Progenitor cell of endocrine pancreas (in vitro differentiated cells): ENCODE data around the gene DNAJC5G. TPM values are rescaled to one million over a fixed set of nuclear protein-coding genes. Genes with fewer than 3 reads are reported as not detected.

ENCODE experiments used
- DNase-seq: peaks from one replicate; pipeline ENCODE4 v3.0.0; 2021; ENCODE audit warnings: low spot score; ENCODE audit not compliant: unreplicated experiment
- H3K27ac Mint-ChIP-seq: 2 replicates; pipeline ENCODE4 v1.8.0; 2021; ENCODE audit warnings: mild to moderate bottlenecking, moderate library complexity, mixed read lengths
- H3K27me3 Mint-ChIP-seq: 2 replicates; pipeline ENCODE4 v1.8.0; 2021; ENCODE audit warnings: mixed read lengths
- H3K36me3 Mint-ChIP-seq: 2 replicates; pipeline ENCODE4 v1.8.0; 2022; ENCODE audit warnings: mixed read lengths; ENCODE audit not compliant: insufficient read depth
- H3K4me1 Mint-ChIP-seq: 2 replicates; pipeline ENCODE4 v1.8.0; 2021; ENCODE audit warnings: low read depth, mixed read lengths
- H3K4me3 Mint-ChIP-seq: 2 replicates; pipeline ENCODE4 v1.8.0; 2021; ENCODE audit warnings: low read depth, mild to moderate bottlenecking, moderate library complexity, mixed read lengths
- H3K9me3 Mint-ChIP-seq: 2 replicates; pipeline ENCODE4 v1.8.0; 2021; ENCODE audit warnings: low read depth, mixed read lengths
- CTCF ChIP-seq: fragments of 200-600 bp; sonication (generic); IDR thresholded peaks from one replicate; pipeline ENCODE4 v1.5.0; 2021; ENCODE audit warnings: antibody characterized with exemption, mild to moderate bottlenecking; ENCODE audit not compliant: unreplicated experiment
- total RNA-seq: library from RNA; stranded (reverse); gene quantifications from 2 replicates; pipeline ENCODE4 v1.2.1, GENCODE V29; 2021

The DNAJC5G gene
- total RNA-seq, 1 donor from 2014 or later, result not detected

GRCh38 chr2:27306136-27306535 is 30.9 kb downstream of the DNAJC5G start:
- no peaks in the 10 kb centered on the region for H3K9me3 Mint-ChIP-seq
- H3K4me3 Mint-ChIP-seq, result no peak overlapping the region
- peaks cover 4% of the 10 kb centered on the region for H3K36me3 Mint-ChIP-seq
- DNase-seq, result no peak
- no peak for TF ChIP-seq CTCF
- H3K27ac Mint-ChIP-seq, result no peak overlapping the region
- peaks cover 50% of the 10 kb centered on the region for H3K27me3 Mint-ChIP-seq
- no peaks in the 10 kb centered on the region for H3K4me1 Mint-ChIP-seq

DNA sequence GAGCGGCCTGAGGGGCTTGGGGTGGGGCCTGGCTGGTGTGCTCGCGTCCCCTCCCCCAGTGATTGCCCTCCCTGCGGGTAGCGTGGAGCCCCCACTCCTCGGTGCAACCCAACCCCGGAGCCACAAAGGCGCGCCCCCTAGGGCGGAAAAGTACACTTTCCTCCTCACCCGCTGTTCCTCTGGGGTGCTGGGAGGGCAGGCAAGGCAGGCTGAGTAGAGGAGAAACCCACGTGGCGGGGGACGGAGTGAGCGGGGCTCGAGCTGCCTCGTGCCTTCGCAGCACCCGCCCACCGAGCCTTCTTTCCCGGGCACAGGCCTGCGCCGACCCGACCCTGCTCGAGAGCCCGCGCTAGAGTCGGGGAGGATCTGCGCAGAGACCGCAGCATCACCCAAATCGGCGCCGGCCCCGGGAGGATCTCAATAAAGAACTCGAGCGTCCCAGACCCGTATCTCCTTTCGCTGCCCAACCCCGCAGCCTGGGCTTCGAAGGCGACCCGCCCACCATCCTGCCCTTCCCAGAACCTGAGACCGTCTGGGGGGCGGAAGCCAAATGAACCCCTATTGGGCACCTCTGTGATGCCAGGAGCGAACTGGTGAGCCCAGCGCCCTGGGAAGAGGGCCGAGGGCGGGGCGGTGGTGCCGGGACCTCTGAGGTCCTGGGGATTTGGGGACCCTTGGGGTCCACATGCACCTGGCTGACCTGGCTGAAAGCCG is 31.5 kb downstream of the DNAJC5G start:
- H3K27me3 Mint-ChIP-seq, result peaks cover 50% of the 10 kb centered on the region
- no peak for TF ChIP-seq CTCF
- no peaks in the 10 kb centered on the region for H3K9me3 Mint-ChIP-seq
- H3K4me1 Mint-ChIP-seq, result no peaks in the 10 kb centered on the region
- H3K27ac Mint-ChIP-seq, result no peak overlapping the region
- peaks cover 7% of the 10 kb centered on the region for H3K36me3 Mint-ChIP-seq
- no peak overlapping the region for H3K4me3 Mint-ChIP-seq
- no peak for DNase-seq

GRCh38 chr2:27307287-27307544 is 32.0 kb downstream of the DNAJC5G start:
- no peaks in the 10 kb centered on the region for H3K4me1 Mint-ChIP-seq
- H3K9me3 Mint-ChIP-seq, result no peaks in the 10 kb centered on the region
- DNase-seq, result no peak
- no peak overlapping the region for H3K4me3 Mint-ChIP-seq
- H3K36me3 Mint-ChIP-seq, result peaks cover 7% of the 10 kb centered on the region
- TF ChIP-seq CTCF, result no peak
- no peak overlapping the region for H3K27ac Mint-ChIP-seq
- H3K27me3 Mint-ChIP-seq, result peaks cover 50% of the 10 kb centered on the region

DNA sequence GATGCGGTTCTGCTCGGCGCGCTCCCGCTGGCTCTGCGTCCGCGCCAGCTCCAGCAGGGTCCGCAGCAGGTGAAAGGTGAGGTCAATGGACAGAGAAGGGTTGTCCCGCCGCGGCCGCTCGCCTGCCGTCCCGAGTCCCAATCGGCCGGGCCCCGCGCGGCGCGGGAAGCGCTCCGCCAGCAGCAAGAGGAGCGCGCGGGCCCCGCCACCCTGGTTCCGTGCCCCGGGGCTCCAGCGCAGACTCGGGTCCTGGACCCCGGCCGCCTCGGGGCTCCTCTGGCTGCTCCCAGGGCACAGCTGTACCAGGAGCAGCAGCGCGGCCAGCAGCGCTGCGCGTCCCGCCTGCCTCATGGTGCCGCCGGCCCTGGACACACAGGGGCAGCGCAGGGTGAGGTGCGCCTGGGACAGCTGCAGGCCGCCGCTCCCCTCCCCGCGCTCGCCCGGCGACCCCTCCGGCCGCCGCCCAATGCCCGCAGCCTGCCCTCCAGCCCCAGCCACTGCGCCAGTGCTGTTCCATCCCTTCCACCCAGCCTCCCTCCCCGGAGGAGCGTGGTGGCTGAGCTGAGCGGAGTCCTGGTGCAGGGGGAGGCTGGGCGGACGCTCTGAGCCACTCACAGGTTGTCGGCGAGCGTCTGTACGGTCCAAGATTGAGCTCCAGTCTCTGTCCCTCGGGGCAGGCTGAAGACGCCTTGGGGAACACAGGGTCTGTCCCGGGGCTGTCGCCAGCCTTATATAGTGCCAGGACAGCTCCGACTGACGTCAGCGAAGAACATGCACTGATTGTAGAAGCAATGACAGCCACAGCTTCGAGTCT is 32.5 kb downstream of the DNAJC5G start:
- Mint-ChIP-seq H3K4me3 (no peak overlapping the region), H3K36me3 (peaks cover 7% of the 10 kb centered on the region), H3K9me3 (no peaks in the 10 kb centered on the region), H3K27me3 (peaks cover 50% of the 10 kb centered on the region), H3K4me1 (no peaks in the 10 kb centered on the region), H3K27ac (no peak overlapping the region)
- DNase-seq, result no peak
- TF ChIP-seq CTCF, result no peak

DNA sequence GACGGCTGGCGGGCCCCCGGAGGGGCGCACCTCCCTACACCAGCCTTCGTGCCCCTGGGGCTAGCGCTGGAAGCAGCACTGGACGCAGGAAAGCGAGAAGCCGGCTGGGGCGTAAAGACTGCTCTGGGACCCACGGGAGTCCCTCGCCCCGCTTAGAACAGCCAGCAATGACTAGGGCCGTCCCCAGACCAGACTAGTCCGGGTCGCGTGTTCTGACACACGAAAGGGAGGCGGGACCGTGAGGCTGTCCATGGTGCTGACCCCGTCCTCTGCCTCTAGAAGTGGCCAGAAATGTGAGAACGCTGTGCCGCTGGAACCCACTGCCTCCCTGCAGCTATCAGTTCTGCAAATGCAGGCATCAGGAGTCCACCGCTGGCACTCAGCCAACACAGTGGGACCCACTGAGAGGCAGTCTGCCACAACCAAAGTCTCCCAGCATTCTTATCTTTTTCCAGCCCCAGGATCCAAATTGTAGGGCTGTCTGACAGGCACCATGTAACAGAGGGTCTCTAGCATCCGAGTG is 33.2 kb downstream of the DNAJC5G start, which contains the start of gene UCN:
Gene UCN, minus strand, starts transcription at position 87 of the 523 bp plus-strand sequence. CDS start 550 bp downstream, outside the sequence.
- Mint-ChIP-seq H3K27ac (no peak within 1 kb of the TSS), H3K9me3 (no peaks in the 10 kb centered on the region), H3K4me3 (no peak within 1 kb of the TSS), H3K36me3 (peaks cover 7% of the 10 kb centered on the region), H3K27me3 (peaks cover 50% of the 10 kb centered on the region), H3K4me1 (no peaks in the 10 kb centered on the region)
- DNase-seq, result peak; percentile 58
- no peak for TF ChIP-seq CTCF
